DMS114 treated with DMSO at 0.1 percent for 48 hours (cell line): ENCODE data around the gene DSCAM.

Experiments
- DNase-seq: peaks from one replicate; lab custom pipeline; 2025; ENCODE audit not compliant: unreplicated experiment; lab: John Stamatoyannopoulos, UW

DSCAM gene

DNA sequence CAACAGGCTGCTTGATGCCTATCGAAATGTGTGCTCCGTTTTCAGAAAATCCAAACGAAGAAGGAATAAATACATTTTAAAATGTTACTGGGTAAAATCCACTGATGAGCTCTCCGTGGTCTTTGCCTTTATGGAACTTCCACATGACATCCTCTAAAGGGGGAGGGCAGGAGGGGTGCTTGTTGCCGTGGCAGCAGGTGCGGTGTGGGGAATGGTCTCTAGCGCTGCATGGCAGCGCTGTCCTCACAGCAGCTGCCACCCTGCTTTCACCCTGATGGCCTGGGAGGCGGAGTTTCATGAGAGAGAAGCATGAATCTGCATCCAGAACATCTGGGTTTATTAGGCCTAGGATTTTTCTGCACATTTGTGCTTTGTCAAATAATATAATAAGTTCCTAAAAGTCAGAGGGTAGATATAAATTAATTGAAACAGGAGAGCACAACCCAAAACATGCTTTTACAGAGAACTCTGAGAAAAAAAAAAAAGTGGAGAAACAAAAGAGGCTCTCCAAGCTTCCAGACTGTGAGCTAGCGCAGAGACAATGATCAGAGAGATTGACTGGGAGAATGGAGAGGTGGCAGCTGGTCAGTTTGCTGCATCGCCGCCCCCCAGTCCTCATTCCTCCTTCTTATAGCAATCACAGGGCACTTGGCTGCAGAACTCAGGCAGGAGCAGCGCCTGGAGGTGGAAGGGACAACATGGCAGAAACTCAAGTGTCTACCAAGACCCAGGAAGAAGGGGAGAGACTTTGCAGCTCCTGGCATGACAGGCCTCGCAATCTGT lies 228.6 kb downstream of the DSCAM start:
- no peak for DNase-seq

DNA sequence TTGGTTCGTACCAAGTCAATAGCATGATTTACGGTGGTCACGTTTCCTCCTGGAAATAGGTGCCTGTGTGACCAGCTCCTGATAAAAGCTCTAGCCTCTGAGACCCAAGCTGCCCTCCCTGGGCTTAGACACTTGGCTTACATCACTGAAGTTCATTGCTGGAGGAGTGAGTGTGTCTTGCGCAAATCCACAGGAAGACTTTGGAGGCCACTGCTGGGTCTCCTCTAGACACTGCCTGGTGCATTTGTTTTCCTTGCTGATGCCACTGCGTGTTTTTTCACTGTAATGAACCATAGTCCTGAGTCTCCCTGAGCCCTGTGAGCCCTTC lies 230.6 kb downstream of the DSCAM start:
- no peak for DNase-seq

DNA sequence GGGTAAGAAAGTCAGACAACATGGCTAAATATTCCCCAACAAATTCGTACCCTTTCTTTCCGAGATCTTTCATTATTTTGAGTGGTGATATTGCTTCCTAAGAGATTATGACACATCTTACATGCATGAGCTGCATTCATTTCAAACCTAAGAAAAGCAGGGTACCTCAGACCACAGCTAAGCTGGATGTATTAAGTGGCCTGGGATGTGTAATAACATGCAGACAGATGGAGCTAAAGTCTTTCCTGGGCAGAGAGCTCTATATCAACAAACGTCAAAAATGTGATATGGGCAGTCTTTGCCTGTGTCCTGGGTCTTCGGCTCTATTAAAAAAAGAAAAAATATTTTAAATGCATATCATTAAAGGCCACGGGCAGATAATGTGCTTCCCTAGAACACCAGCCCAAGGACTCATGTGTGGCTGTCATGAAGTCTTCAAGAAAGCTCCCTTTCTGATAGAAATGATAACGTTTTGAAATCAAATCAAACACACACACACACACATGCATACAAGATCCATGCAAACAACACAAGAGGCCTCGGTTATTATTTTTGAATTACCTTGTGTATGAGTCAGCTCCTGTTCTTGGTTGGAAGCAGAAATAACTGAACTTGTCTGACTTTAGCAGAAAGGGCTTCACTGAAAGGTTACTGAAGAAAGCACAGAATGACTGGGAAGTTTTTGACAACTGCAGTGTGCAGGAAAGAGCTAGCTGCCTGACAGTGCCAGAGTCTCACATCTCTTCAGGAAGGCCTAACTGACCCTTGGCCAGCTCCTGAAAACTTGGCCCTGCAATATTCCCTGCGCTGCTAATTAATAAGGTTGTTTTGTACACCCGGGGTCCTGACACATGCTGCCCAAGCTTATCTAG lies 231.2 kb downstream of the DSCAM start:
- no peak for DNase-seq

DNA sequence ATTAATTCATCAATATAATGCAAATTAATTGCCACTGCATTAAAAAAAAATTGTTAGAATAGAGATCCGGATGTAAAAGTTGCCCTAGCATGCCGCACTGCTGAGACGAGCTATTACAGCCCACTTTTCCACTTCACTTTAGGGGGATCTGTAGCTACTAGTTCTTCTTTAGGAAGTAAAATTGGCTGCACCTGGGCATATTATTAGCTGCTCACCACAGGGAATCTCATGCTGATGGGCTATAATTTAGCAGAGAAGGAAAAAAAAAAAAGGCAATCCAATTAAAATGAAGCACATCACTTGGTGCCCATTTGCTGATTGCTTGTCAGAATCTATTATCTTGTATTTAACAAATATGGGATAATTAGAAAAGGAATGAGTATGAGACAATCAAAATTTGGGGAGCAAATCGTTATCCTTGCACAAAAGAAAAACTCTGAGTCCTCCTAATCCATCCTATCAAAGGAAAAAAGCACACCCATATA lies 233.4 kb downstream of the DSCAM start:
- no peak for DNase-seq

DNA sequence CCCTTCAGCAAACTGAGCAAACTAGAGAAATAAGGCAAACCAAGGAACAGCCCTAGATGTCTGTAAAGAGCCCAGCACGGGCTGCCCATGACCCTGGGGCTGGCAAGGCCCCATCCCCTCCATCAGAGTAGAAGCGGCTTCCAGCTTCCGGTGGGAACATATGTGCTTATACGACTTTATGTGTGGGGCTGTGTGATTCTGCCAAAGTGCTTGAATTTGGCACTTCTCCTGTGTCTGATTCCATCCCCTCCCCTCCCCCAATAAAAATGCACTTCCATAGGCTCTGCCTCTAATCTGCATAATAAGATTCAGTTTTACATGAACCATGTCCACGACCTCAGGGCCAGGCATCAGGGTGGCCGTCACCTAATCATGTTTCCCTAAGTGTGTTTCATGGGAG lies 236.6 kb downstream of the DSCAM start:
- DNase-seq: no peak

DNA sequence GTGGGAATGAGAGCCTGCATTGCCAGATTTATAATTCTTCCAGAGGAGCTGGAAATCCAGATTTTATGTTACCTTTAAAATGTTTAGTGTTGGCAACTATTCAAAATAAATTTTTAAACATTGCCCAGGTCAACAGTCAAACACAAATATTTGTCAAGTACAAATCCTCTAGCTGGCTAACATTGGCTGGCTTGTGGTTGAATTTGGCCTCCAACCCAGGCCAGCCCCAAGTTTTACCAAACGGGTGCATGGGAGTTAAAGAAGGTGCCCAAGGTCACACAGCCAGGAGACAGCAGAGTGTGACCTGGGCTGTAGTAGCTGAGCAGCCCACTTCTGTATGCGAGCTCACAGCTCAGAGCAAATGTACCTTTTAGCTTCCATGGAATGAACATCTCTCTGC lies 240.6 kb downstream of the DSCAM start:
- no peak for DNase-seq

DNA sequence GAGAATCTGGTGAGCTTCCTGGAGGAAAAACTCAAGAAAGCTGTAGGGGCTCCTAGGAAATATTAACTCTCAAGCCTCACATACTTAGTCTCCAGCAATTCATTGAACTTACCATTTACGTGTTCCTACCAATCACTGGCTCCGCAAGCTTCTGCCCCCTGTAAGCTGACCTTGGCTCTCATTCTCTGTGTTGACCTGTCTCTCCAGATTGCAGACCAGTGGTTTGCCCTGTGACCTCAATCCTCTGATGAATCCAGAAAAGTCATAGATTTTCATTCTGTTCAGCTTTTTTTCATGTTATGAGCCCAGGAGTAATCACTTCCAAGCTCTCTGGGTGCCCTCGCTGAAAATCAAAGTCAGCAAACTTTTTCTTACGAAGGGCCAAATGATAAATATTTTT lies 241.9 kb downstream of the DSCAM start:
- DNase-seq: no peak

DNA sequence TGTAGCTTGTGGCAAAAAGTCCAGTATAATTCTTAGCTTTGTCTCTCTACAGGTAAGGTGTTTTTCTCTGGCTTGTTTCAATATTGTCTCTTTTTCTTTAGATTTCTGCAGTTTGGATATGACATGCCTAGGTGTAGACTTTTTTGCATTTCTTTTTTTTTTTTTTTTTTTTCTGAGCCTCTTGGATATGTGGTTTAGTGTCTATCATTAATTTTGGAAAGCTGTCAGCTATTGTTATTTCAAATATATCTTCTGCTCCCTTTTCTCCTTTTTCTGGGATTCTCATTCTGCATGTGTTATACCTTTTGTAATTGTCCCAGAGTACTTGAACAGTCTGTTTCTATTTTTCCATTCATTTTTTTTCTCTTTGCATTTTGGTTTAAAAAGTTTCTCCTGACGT lies 243.2 kb downstream of the DSCAM start:
- DNase-seq: no peak

DNA sequence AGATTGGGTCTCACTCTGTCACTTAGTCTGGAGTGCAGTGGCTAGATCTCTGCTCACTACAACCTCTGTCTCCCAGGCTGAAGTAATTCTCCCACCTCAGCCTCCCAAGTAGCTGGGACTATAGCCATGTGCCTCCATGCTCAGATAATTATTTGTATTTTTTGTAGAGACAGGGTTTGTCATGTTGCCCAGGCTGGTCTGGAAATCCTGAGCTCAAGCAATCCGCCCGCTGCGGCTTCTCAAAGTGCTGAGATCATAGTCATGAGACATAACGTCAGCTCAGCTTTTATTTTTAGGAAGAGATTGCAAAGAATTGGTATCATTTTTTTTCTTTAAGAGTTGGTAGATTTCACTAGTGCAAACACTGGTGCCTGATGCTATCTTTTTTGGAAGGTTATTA lies 244.9 kb downstream of the DSCAM start:
- DNase-seq: no peak

DNA sequence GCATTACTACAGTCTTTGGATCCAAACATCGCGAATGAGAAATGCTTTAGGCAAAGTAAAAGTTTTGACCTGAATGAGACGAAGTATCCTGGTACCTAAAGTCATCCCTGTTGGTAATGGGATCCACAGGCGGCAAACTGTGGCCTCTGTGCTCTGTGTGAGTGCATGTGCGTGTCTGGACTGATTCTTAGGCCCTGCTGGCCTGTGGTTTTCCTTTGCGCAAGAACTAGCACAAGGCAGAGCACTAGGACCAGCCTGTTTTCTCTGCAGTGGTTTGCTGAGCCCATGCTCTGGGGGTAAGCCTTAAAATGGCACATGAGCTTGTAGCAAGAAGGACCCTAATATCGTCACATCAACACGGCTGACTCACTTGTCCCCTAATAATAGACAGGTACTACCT lies 251.2 kb downstream of the DSCAM start:
- DNase-seq: no peak

DNA sequence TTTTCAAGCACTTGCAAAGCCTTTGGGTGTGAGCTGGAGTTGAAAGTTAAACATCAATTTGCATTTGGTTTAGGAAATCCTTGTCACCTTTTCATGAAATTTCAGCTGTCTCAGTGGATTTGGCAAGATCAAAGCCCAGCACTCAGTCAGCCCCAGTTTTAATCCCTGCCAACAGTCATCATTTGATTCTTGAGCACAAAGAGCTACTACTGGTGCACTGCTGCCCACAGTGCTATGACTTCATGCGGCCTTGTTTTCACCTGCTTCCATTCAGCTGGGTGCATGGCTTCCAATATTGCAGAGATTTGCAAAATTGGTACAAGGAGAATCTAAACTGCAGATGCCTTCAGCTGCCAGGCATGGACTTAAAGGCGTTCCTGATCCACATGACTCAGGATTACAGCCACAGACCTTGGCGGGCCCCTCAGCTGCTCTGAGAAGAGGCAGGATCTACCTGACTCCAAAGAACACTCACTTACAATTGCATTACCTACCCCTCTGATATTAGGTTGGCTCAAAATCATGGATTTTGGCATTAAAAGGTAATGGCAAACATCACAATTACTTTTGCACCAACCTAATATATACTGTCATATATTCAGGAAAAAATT lies 259.1 kb downstream of the DSCAM start:
- DNase-seq: no peak

DNA sequence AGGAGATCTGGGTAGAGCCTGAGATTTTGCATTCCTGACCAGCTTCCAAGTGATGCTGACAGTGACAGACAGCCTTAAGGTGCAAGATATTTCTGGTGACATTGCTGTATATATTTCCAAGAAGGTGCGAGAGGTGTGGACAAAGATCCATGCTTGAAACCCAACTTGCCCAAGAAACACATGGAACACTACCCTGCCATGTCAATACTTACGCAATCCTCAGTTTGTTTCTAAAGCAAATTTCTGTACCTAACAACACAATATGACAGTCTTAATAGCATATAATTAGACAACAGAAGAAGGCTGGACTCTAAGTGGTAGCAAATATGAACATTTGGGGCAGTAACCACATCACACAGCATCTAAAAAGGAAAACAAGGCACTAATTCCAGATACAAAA lies 260.4 kb downstream of the DSCAM start:
- no peak for DNase-seq

DNA sequence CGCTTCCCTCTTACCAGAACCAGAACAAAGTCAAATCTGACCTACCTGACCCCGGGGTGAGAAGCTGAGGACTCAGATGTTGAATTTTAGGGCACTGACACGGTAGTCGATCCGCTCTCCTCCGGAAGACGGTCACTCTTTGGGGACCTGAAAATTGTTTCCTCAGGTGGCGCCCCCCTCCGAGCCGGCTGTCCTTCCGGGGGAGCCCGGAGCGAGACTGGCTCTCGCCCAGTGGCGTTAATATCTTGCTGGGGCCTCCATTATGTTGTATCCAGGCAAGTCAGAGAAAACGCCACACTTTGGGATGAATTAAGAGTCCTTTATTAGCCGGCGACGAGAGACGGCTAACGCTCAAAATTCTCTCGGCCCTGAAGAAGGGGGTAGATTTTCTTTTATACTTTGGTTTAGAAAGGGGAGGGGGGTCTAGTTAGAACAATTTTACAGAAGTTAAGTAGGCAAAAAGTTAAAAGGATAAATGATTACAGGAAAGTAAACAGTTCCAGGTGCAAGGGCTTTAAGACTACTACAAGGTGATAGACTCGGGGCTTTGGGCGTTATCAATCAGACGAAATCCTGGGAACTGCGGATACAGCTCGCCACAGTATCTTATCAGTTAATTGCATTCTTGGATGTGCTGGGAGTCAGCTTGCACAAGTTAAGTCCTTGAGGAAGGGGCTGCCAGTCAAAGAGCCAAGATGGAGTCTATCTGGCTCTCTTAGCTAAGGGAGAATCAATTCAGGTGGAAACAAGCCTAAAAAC lies 269.5 kb downstream of the DSCAM start:
- DNase-seq: no peak

DNA sequence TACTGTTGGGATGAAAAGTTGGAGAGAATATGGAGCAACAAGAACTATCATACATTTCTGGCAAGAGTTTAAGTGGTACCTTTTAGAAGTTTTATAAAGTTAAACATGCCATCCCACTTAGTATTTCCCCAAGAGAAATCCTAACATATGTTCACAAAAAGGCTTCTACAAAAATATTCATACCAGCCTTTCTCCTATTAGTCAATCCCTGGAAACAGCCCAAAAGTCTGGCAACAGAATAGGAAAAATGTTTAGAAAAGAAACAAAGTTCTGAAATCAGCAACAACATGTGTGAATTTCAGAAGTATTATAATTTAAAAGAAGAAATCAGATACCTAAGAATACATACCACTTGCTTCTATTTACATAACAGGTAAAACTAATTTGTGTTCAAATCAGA lies 271.0 kb downstream of the DSCAM start:
- DNase-seq: no peak

DNA sequence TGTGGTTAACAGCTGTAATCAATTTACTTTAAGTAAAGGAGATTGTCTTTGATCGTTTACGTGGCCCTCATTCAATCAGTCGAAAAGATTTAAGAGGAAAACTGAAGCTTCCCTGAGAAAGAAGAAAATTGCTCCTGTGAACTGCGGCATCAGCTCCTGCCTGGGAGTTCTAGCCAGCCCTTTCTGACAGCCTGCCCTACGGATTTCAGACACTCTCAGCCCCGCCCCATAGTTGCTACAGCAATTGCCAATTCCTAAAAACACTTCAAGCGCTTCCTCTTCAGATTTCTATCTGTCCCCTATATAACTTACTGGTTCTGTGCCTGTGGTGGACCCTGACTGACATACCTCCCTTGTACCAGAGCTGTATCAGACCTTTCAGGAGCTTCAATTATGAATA lies 277.6 kb downstream of the DSCAM start:
- DNase-seq: no peak

DNA sequence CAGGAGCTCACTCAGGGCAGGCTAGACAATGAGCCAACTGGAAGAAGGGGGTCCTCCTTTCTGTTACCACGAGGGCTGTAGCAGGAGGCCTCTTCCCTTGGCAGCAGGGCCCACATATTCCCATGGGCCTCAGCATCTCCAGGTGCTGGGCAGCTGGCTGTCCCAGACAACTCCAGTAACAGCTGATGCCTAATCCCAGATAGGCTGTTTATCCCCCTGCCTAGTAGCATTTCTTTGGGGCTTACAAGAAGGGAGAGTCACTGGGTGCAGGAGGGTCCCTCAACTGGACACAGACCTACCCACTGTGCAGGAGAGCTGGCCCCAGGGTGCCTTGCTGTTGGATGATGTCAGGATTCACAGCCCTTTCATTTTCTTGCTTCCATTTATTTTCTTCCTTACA lies 278.2 kb downstream of the DSCAM start:
- no peak for DNase-seq

DNA sequence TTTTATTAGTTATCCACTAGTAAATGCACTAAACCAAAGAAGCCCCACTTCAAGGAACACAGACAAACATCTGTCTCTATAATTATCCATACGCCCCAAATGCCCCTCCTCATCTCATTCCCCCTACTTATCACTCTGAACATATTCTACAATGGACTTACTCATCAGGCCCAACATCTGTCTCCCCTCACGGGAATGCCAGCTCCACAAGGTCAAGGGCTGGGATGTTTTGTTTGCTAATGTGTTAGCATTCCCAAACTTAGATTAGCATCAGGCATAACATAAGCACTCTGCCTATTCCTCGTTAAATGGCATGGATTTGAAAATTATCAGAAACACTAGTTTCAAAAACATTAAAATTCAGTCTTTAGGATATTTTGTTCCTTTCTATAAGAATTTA lies 279.5 kb downstream of the DSCAM start:
- no peak for DNase-seq

DNA sequence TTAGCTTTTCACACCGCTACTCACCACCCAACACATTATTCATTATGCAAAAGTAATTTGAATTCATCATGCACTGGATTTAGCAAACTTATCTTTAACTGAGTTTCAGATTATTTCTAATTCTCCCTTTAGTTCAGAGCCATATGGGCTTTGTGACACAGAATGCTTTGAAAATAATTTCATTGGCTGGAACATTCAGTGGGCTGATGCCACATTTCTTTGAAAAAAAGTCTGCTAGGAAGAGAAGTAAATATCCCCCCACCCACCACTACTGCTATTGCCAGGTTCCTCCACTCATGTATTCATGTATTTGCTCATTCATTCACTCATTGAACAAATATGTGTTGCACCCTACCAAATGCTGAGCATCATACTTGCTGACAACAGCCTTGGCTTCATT lies 280.5 kb downstream of the DSCAM start:
- no peak for DNase-seq

DNA sequence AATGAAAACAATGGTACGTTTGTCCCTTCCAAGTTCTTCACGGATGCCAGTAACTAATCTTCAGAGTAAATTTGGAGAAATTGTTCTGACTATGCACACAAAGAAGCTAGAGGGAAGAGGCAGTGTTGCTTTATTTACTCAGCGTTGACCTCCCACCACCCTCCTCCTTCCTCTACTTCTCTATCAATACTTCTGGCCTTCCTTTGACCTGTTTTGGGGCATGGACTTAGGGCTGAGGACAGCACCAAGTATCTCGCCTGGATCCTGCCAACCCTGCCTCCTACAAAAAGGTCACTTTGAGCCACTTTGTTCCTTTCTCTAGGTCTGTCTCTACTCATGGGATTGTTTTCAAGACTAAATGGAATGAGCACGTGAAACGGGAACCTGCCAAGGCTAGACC lies 282.6 kb downstream of the DSCAM start:
- no peak for DNase-seq

DNA sequence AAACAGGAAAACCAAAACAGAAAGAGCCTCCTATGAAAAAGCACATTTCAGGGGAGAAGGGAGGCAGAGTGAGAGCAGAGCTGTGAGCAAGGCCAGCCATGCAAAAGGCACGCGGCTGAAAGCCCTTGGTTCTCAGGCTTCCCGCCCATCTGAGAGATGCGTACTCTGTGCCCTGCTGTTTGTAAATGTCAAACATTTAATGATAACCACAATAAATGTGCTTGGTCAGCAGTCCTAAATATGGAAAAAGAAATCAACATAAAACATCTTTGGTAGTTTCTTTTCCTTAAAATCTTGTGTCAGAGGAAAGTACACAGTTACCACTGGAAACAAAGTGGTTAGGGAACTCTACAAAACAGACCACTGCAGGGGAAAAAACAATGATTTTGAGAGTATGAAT lies 283.1 kb downstream of the DSCAM start:
- no peak for DNase-seq

DNA sequence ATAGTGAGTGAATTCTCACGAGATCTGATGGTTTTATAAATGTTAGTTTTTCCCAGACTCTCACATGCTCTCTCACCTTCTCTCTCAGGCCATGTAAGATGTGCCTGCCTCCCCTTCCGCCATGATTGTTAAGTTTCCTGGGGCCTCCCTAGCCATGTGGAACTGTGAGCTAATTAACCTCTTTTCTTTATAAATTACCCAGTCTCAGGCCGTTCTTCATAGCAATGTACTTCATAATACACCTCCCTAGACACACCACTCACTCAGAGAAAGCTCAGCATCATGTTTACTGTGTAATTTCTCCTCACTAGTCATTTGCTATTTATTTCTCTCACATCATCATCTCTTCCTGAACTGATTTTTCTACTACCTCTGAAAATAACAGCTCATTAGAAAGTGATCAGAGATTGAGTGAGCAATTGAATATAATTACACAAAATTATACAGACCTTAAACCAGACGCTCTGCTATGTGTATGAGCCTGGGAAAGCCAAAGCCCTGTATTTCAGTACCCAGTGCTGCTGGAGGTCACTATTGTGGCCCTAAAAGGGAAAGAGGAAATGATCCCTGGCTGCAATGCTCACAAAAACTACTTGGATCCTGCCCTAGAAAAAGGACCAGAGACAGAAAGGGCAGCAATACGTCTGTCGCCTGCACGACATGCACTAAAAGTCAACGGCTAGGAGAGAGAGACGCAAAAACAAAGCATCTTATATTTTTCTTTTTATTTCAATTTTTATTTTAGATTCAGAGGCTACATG lies 284.5 kb downstream of the DSCAM start:
- no peak for DNase-seq
